ENCODE data around the gene PSTPIP2.

DNA sequence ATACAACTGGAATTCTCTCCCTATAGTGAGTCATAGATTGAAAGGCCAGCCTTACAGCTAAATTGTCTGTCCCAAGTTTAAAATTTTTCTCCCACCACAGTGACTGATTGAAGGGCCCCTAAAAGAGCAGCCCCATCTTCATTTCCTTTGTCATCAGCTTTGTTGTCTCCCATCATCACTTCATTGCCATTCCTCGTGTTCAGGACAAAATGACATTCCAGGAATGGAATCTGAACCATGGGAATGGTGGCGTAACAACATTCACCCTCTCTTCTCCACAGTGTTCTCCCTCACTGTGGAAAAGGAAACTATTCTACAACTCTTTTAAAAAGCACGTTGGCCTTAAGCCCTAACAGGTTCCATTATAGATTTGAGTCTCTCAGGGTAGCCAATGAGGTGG is 52.1 kb downstream of the PSTPIP2 start:
- TF ChIP-seq POLR2A (IDR thresholded peaks at IDR 0.05), result no peak
- no peak for TF ChIP-seq CTCF (IDR thresholded peaks at IDR 0.05)
